Retina (tissue), 1 donor: ENCODE results near the gene GAB1.

Experiments used
- DNase-seq: peaks from one replicate; pipeline ENCODE4 v3.0.0-alpha.2; 2016

Gene GAB1

GRCh38 chr4:143512978-143513313, 176.3 kb downstream of the GAB1 start:
- no peak for DNase-seq

- DNase-seq, result peak; percentile 99
Observed at GRCh38 chr4:143513314-143514168, 176.9 kb downstream of the GAB1 start, which contains the start of gene SMARCA5. SMARCA5 (plus strand) TSS chr4:143513702; CDS start chr4:143513925, 223 bp downstream.

GRCh38 chr4:143514169-143514495, 177.5 kb downstream of the GAB1 start:
- no peak for DNase-seq

GRCh38 chr4:143514497-143514896, 177.8 kb downstream of the GAB1 start:
- DNase-seq, result peak; percentile 86

GRCh38 chr4:143514901-143515300, 178.2 kb downstream of the GAB1 start:
- DNase-seq, result no peak

GRCh38 chr4:143515905-143516304, 179.2 kb downstream of the GAB1 start:
- no peak for DNase-seq

GRCh38 chr4:143517764-143518163, 181.1 kb downstream of the GAB1 start:
- DNase-seq, result no peak
